Measurements from ENCODE around the gene C16orf90.

Gene C16orf90

GRCh38 chr16:3479654-3480216 lies 15.6 kb downstream of the C16orf90 start:
- no peaks in the 10 kb centered on the region for H3F3A ChIP-seq (ENCODE audit: insufficient read depth, low read length)
- H3K27ac ChIP-seq (ENCODE audit: low read length) = no peak overlapping the region
- H2AFZ ChIP-seq (ENCODE audit: low read length) = no peak overlapping the region
- H3K4me2 ChIP-seq (ENCODE audit: low read depth, low read length) = no peak overlapping the region
- H3K4me3 ChIP-seq (ENCODE audit: low read length) = no peak overlapping the region
- H3K36me3 ChIP-seq (replicated peaks; ENCODE audit: insufficient read depth, low read length) = 0 out of 2 replicates have a peak, but pooled peaks cover 1% of the 10 kb centered on the region
- no peak overlapping the region for H3K9ac ChIP-seq (ENCODE audit: low read length)
- TF ChIP-seq CTCF (IDR thresholded peaks at IDR 0.05; ENCODE audit: low read length) (no peak), EZH2phosphoT487 (IDR thresholded peaks at IDR 0.05; ENCODE audit: low read length) (no peak), EZH2 (optimal IDR thresholded peaks at IDR 0.05; ENCODE audit: low read depth, low read length) (no peak)
- H3K9me2 ChIP-seq (replicated peaks; ENCODE audit: insufficient read depth, low read length) = no peaks in the 10 kb centered on the region
- no peaks in the 10 kb centered on the region for H3K27me3 ChIP-seq (replicated peaks; ENCODE audit: insufficient read depth, low read length)
- H4K20me1 ChIP-seq (ENCODE audit: insufficient read depth, low read length) = no peaks in the 10 kb centered on the region
- DNase-seq = no peak
- H3K9me3 ChIP-seq (replicated peaks; ENCODE audit: insufficient read depth, low read length) = no peaks in the 10 kb centered on the region
- H3K79me2 ChIP-seq (ENCODE audit: low read length) = peaks cover 29% of the 10 kb centered on the region
- no peaks in the 10 kb centered on the region for H3K4me1 ChIP-seq (ENCODE audit: low read length)

- H4K20me1 ChIP-seq (ENCODE audit: insufficient read depth, low read length) = no peaks in the 10 kb centered on the region
Observed at GRCh38 chr16:3478242-3478925, 16.9 kb downstream of the C16orf90 start.

GRCh38 chr16:3476409-3476808 lies 18.9 kb downstream of the C16orf90 start:
- Histone ChIP-seq H3K4me1 (ENCODE audit: low read length) (no peaks in the 10 kb centered on the region), H3K9me3 (replicated peaks; ENCODE audit: insufficient read depth, low read length) (no peaks in the 10 kb centered on the region), H3K4me2 (ENCODE audit: low read depth, low read length) (no peak overlapping the region), H3F3A (ENCODE audit: insufficient read depth, low read length) (no peaks in the 10 kb centered on the region), H3K9me2 (replicated peaks; ENCODE audit: insufficient read depth, low read length) (no peaks in the 10 kb centered on the region), H3K27ac (ENCODE audit: low read length) (no peak overlapping the region), H4K20me1 (ENCODE audit: insufficient read depth, low read length) (no peaks in the 10 kb centered on the region), H3K36me3 (replicated peaks; ENCODE audit: insufficient read depth, low read length) (no peaks in the 10 kb centered on the region), H3K27me3 (replicated peaks; ENCODE audit: insufficient read depth, low read length) (no peaks in the 10 kb centered on the region), H2AFZ (ENCODE audit: low read length) (no peak overlapping the region), H3K4me3 (ENCODE audit: low read length) (no peak overlapping the region), H3K9ac (ENCODE audit: low read length) (no peak overlapping the region), H3K79me2 (ENCODE audit: low read length) (peaks cover 62% of the 10 kb centered on the region)
- no peak for TF ChIP-seq EZH2phosphoT487 (IDR thresholded peaks at IDR 0.05; ENCODE audit: low read length)
- no peak for TF ChIP-seq CTCF (IDR thresholded peaks at IDR 0.05; ENCODE audit: low read length)
- no peak for TF ChIP-seq EZH2 (optimal IDR thresholded peaks at IDR 0.05; ENCODE audit: low read depth, low read length)
- no peak for DNase-seq

More at GRCh38 chr16:3478242-3478925, 16.9 kb downstream of the C16orf90 start:
- H3K9me3 ChIP-seq (replicated peaks; ENCODE audit: insufficient read depth, low read length) = no peaks in the 10 kb centered on the region
- DNase-seq = no peak
- H3K4me1 ChIP-seq (ENCODE audit: low read length) = no peaks in the 10 kb centered on the region
- H3K4me3 ChIP-seq (ENCODE audit: low read length) = no peak overlapping the region
- no peak overlapping the region for H3K9ac ChIP-seq (ENCODE audit: low read length)
- no peaks in the 10 kb centered on the region for H3F3A ChIP-seq (ENCODE audit: insufficient read depth, low read length)
- H3K27ac ChIP-seq (ENCODE audit: low read length) = no peak overlapping the region
- TF ChIP-seq CTCF (IDR thresholded peaks at IDR 0.05; ENCODE audit: low read length) (no peak), EZH2 (optimal IDR thresholded peaks at IDR 0.05; ENCODE audit: low read depth, low read length) (no peak), EZH2phosphoT487 (IDR thresholded peaks at IDR 0.05; ENCODE audit: low read length) (no peak)
- H3K27me3 ChIP-seq (replicated peaks; ENCODE audit: insufficient read depth, low read length) = no peaks in the 10 kb centered on the region
- H3K79me2 ChIP-seq (ENCODE audit: low read length) = peaks cover 43% of the 10 kb centered on the region
- H3K9me2 ChIP-seq (replicated peaks; ENCODE audit: insufficient read depth, low read length) = no peaks in the 10 kb centered on the region
- no peaks in the 10 kb centered on the region for H3K36me3 ChIP-seq (replicated peaks; ENCODE audit: insufficient read depth, low read length)
- H2AFZ ChIP-seq (ENCODE audit: low read length) = no peak overlapping the region
- H3K4me2 ChIP-seq (ENCODE audit: low read depth, low read length) = no peak overlapping the region

Measured in MM.1S (cell line).